CD4-positive, alpha-beta memory T cell (primary cell): ENCODE data around the gene S100A13. TPM values are rescaled to one million over a fixed set of nuclear protein-coding genes. Genes with fewer than 3 reads are reported as not detected.
A peak's percentile ranks its signal among the peaks of the same experiment; 100 is the strongest.

ENCODE experiments used
- CTCF ChIA-PET: fragments of 350-600 bp; sonication (Branson Sonifier 250); formaldehyde crosslinking; loops from one replicate; lab custom pipeline; 2021; ENCODE audit warnings: inconsistent platforms; ENCODE audit not compliant: partially characterized antibody; lab: Charles Lee
- POLR2A ChIA-PET: fragments of 350-600 bp; sonication (Branson Sonifier 250); formaldehyde crosslinking; loops from one replicate; lab custom pipeline; 2021; ENCODE audit not compliant: partially characterized antibody; lab: Charles Lee
- DNase-seq, 5 donors: peaks; one replicate each; pipeline versions ENCODE4 v3.0.0 to v3.0.0-alpha.2; 2020 to 2022; ENCODE audit warnings: mixed read lengths in 1 of 5
- H3K27ac ChIP-seq: one replicate; pipeline ENCODE4 v1.7.0; 2013; ENCODE audit warnings: low read depth, low read length
- H3K27me3 ChIP-seq: 2 replicates; pipeline ENCODE4 v1.7.0; 2013; ENCODE audit warnings: mild to moderate bottlenecking, low read length, moderate library complexity; ENCODE audit not compliant: insufficient read depth
- H3K36me3 ChIP-seq: 2 replicates; pipeline ENCODE4 v1.7.0; 2013; ENCODE audit warnings: mild to moderate bottlenecking, low read length, moderate library complexity; ENCODE audit not compliant: insufficient read depth
- H3K4me1 ChIP-seq: 2 replicates; pipeline ENCODE4 v1.7.0; 2013; ENCODE audit warnings: mild to moderate bottlenecking, low read length, moderate library complexity; ENCODE audit not compliant: insufficient read depth
- H3K4me3 ChIP-seq, 2 donors: one replicate each; pipeline ENCODE4 v1.7.0; 2013; ENCODE audit warnings: low read length in 2 of 2, mild to moderate bottlenecking in 1 of 2
- H3K9me3 ChIP-seq, 2 donors: one replicate each; pipeline ENCODE4 v1.7.0; 2013; ENCODE audit warnings: low read length in 2 of 2, control low read depth in 1 of 2; ENCODE audit not compliant: control insufficient read depth in 1 of 2
- H3K27ac Mint-ChIP-seq, 7 donors: one replicate each; pipeline ENCODE4 v1.8.0; 2020 to 2021; ENCODE audit warnings: mixed read lengths in 7 of 7, mild to moderate bottlenecking in 6 of 7, inconsistent platforms in 3 of 7, moderate library complexity in 3 of 7
- H3K27me3 Mint-ChIP-seq, 2 donors: one replicate each; pipeline ENCODE4 v1.8.0; 2020 to 2021; ENCODE audit warnings: mixed read lengths in 2 of 2
- H3K36me3 Mint-ChIP-seq, 2 donors: one replicate each; pipeline ENCODE4 v1.8.0; 2020 to 2021; ENCODE audit warnings: mixed read lengths in 2 of 2, inconsistent platforms in 1 of 2, mild to moderate bottlenecking in 1 of 2
- H3K4me1 Mint-ChIP-seq, 4 donors: one replicate each; pipeline ENCODE4 v1.8.0; 2020 to 2021; ENCODE audit warnings: mixed read lengths in 4 of 4, mild to moderate bottlenecking in 1 of 4
- H3K4me3 Mint-ChIP-seq, 8 donors: one replicate each; pipeline ENCODE4 v1.8.0; 2020 to 2021; ENCODE audit warnings: mixed read lengths in 8 of 8, mild to moderate bottlenecking in 7 of 8, moderate library complexity in 6 of 8, inconsistent platforms in 3 of 8
- H3K9me3 Mint-ChIP-seq, 8 donors: one replicate each; pipeline ENCODE4 v1.8.0; 2020 to 2021; ENCODE audit warnings: mixed read lengths in 8 of 8, mild to moderate bottlenecking in 5 of 8, inconsistent platforms in 3 of 8, moderate library complexity in 1 of 8
- intact Hi-C: fragments of 100-400 bp; cut with micrococcal nuclease; formaldehyde crosslinking; loops from one replicate; pipeline ENCODE4 v1.15.1; 2023
- polyA plus RNA-seq, 2 donors: library from polyadenylated mRNA; unstranded; fragments of 300-500 nt; fragmentation: Illumina TruSeq; gene quantifications; one replicate each; pipeline ENCODE4 v1.2.3, GENCODE V29; 2021
- total RNA-seq, 2 experiments: library from RNA; stranded (reverse); gene quantifications; one replicate each; pipeline ENCODE4 v1.2.3, GENCODE V29; 2021

Gene S100A13
- total and polyA plus RNA-seq, 4 experiments from 2014 or later: 0.56 to 5.2 (median 4.3) TPM; not detected in 1

GRCh38 chr1:153614906-153615305, 12.4 kb downstream of the S100A13 start:
- no peak overlapping the region for H3K27ac ChIP-seq
- H3K36me3 Mint-ChIP-seq: no peaks in the 10 kb centered on the region
- H3K36me3 ChIP-seq: no peaks in the 10 kb centered on the region
- H3K4me1 ChIP-seq: no peaks in the 10 kb centered on the region
- peaks cover 0 to 1% of the 10 kb centered on the region in 2 donors for H3K27me3 Mint-ChIP-seq
- peaks cover 0 to 3% (median 0%) of the 10 kb centered on the region in 8 donors for H3K9me3 Mint-ChIP-seq
- H3K4me3 Mint-ChIP-seq: no peak overlapping the region
- no peak overlapping the region for H3K4me3 ChIP-seq
- ChIA-PET POLR2A (interaction anchor here (1.5 to 1.7 kb wide), 2 partner anchors 69 to 82 kb away, joined by 4 to 7 read pairs; partner anchors contain the start of gene S100A4), CTCF (interaction anchor here (0.8 to 7.7 kb wide), 3 partner anchors 44 to 121 kb away, joined by 3 to 142 read pairs (median 7); no protein-coding TSS in a partner anchor)
- no peaks in the 10 kb centered on the region for H3K9me3 ChIP-seq
- DNase-seq: no peak
- intact Hi-C loops: loop anchor here (5.0 kb wide), 1 partner anchor 48 kb away; the partner anchor contains the start of gene S100A2
- H3K27ac Mint-ChIP-seq: no peak overlapping the region
- no peaks in the 10 kb centered on the region for H3K27me3 ChIP-seq
- H3K4me1 Mint-ChIP-seq: peaks cover 0 to 5% (median under 1%) of the 10 kb centered on the region in 4 donors

GRCh38 chr1:153614189-153614900, 13.0 kb downstream of the S100A13 start:
- Mint-ChIP-seq H3K27ac (peak overlapping the region in 1 of 7 donors; percentile 5), H3K4me1 (peaks cover 0 to 5% (median under 1%) of the 10 kb centered on the region in 4 donors), H3K27me3 (peaks cover 0 to 1% of the 10 kb centered on the region in 2 donors), H3K36me3 (no peaks in the 10 kb centered on the region), H3K4me3 (no peak overlapping the region), H3K9me3 (peaks cover 0 to 3% (median 0%) of the 10 kb centered on the region in 8 donors)
- Histone ChIP-seq H3K4me1 (no peaks in the 10 kb centered on the region), H3K4me3 (no peak overlapping the region), H3K9me3 (no peaks in the 10 kb centered on the region), H3K36me3 (no peaks in the 10 kb centered on the region), H3K27me3 (no peaks in the 10 kb centered on the region), H3K27ac (no peak overlapping the region)
- POLR2A ChIA-PET: interaction anchor here (1.7 kb wide), 1 partner anchor 69 kb away, joined by 7 read pairs; the partner anchor contains the start of gene S100A4
- DNase-seq: no peak
- CTCF ChIA-PET: interaction anchor here (0.8 to 7.7 kb wide), 4 partner anchors 43 to 120 kb away, joined by 3 to 142 read pairs (median 5); no protein-coding TSS in a partner anchor
- intact Hi-C loops: no loop called here

- H3K9me3 Mint-ChIP-seq: peaks cover 0 to 3% (median 0%) of the 10 kb centered on the region in 8 donors
- H3K27ac Mint-ChIP-seq: no peak overlapping the region
- no peaks in the 10 kb centered on the region for H3K36me3 Mint-ChIP-seq
- ChIA-PET CTCF (interaction anchor here (1.1 to 7.7 kb wide), 4 partner anchors 99 to 118 kb away, joined by 3 to 142 read pairs (median 4); no protein-coding TSS in a partner anchor), POLR2A (no interaction called here)
- Histone ChIP-seq H3K27ac (no peak overlapping the region), H3K27me3 (no peaks in the 10 kb centered on the region), H3K4me1 (no peaks in the 10 kb centered on the region), H3K9me3 (no peaks in the 10 kb centered on the region), H3K4me3 (no peak overlapping the region), H3K36me3 (no peaks in the 10 kb centered on the region)
- no peak overlapping the region for H3K4me3 Mint-ChIP-seq
- intact Hi-C loops: no loop called here
- peaks cover 0 to 5% (median under 1%) of the 10 kb centered on the region in 4 donors for H3K4me1 Mint-ChIP-seq
- DNase-seq: no peak
- H3K27me3 Mint-ChIP-seq: peaks cover 0 to 1% of the 10 kb centered on the region in 2 donors
Observed at GRCh38 chr1:153613406-153613805, 13.9 kb downstream of the S100A13 start.

DNA sequence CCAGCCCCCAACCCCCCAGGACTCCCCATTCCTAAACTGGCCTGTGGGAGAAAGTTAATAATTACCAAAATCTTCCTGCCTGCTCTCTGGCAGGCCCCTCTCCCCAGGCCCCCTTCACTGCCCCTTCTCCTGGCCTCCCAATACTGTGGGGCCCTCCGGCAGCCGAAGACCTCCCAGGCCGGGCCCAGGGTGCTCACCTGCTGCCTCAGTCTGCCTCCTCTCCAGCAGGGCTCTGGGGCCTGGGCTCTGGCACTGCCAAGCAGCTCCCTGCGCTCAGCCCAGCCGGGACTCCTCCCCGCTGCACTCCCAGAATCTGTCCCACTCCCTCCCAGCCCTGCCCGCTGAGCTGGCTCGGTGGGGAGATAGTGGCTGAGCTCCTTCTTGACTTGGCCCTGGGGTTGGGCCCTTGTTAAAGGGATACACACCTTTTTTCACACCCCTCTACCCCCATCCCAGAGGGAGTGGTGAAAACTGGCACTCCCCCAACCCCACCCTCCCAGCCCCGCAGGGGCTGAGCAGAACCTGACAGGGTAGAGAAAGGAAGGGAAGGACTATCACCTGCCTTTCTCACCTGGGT, 14.5 kb downstream of the S100A13 start, which contains the start of gene S100A16:
Gene S100A16, minus strand, starts transcription at position 383 of the 577 bp plus-strand sequence. CDS start 4,986 bp downstream, outside the sequence.
- Mint-ChIP-seq H3K36me3 (no peaks in the 10 kb centered on the region), H3K27ac (no peak within 1 kb of the TSS), H3K9me3 (peaks cover 0 to 1% (median 0%) of the 10 kb centered on the region in 8 donors), H3K4me1 (peaks cover 0 to 3% (median under 1%) of the 10 kb centered on the region in 4 donors), H3K27me3 (peaks cover 0 to 1% of the 10 kb centered on the region in 2 donors), H3K4me3 (no peak within 1 kb of the TSS)
- no peak for DNase-seq
- ChIA-PET CTCF (interaction anchor here (1.2 to 1.9 kb wide), 2 partner anchors 102 to 118 kb away, joined by 4 to 5 read pairs; no protein-coding TSS in a partner anchor), POLR2A (no interaction called here)
- Histone ChIP-seq H3K36me3 (no peaks in the 10 kb centered on the region), H3K4me1 (no peaks in the 10 kb centered on the region), H3K4me3 (no peak within 1 kb of the TSS), H3K27ac (no peak within 1 kb of the TSS), H3K27me3 (no peaks in the 10 kb centered on the region), H3K9me3 (no peaks in the 10 kb centered on the region)
- intact Hi-C loops: no loop called here

DNA sequence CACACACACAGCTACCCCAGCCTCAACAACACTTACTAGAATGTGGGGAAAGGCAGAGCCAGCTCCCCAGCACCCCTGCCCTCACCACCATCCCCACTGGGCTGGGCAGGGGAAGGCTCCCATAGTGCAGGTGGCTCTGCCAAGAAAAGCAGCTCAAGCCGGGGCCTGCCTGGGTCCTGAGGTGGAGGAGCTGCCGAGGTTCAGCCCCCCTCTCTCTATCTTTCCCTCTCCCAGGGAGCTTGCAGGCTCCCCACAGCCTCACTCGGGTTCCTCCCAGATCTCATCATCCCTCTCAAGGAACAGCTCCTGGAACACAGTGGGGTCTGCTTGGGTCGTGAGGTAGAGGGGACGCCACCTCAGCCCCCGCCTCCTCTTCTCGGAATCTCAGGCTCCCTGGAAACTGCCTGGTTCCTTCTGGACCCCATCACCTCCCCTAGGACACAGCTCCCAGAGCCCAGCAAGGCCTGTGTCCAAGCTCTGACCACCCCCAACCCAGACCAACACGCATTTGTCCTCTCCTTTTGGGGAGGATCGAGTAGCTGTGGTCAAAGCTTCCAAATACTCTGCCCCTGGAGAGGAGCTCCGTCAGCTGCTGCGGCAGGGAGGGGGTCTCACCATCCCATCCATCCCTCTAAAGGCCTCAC, 15.1 kb downstream of the S100A13 start:
- CTCF ChIA-PET: interaction anchor here (1.2 to 1.9 kb wide), 2 partner anchors 101 to 117 kb away, joined by 4 to 5 read pairs; no protein-coding TSS in a partner anchor
- intact Hi-C loops: no loop called here
- Mint-ChIP-seq H3K27me3 (peaks cover 0 to 1% of the 10 kb centered on the region in 2 donors), H3K36me3 (no peaks in the 10 kb centered on the region), H3K9me3 (peaks cover 0 to 1% (median 0%) of the 10 kb centered on the region in 8 donors), H3K4me3 (no peak overlapping the region), H3K4me1 (peaks cover 0 to 1% (median 0%) of the 10 kb centered on the region in 4 donors), H3K27ac (no peak overlapping the region)
- DNase-seq: no peak
- Histone ChIP-seq H3K36me3 (no peaks in the 10 kb centered on the region), H3K27me3 (no peaks in the 10 kb centered on the region), H3K4me1 (no peaks in the 10 kb centered on the region), H3K9me3 (no peaks in the 10 kb centered on the region), H3K27ac (no peak overlapping the region), H3K4me3 (no peak overlapping the region)
- POLR2A ChIA-PET: no interaction called here

GRCh38 chr1:153611356-153611755, 15.9 kb downstream of the S100A13 start:
- no peaks in the 10 kb centered on the region for H3K36me3 Mint-ChIP-seq
- intact Hi-C loops: no loop called here
- ChIA-PET POLR2A (no interaction called here), CTCF (interaction anchor here (1.9 kb wide), 1 partner anchor 116 kb away, joined by 5 read pairs; no protein-coding TSS in a partner anchor)
- H3K9me3 ChIP-seq: no peaks in the 10 kb centered on the region
- no peak for DNase-seq
- H3K27me3 Mint-ChIP-seq: peaks cover 0 to 1% of the 10 kb centered on the region in 2 donors
- H3K4me1 ChIP-seq: no peaks in the 10 kb centered on the region
- H3K4me3 ChIP-seq: no peak overlapping the region
- H3K9me3 Mint-ChIP-seq: peaks cover 0 to 1% (median 0%) of the 10 kb centered on the region in 8 donors
- H3K27ac Mint-ChIP-seq: peak overlapping the region in 1 of 7 donors; percentile 57
- H3K4me1 Mint-ChIP-seq: peaks cover 0 to 1% (median 0%) of the 10 kb centered on the region in 4 donors
- H3K4me3 Mint-ChIP-seq: no peak overlapping the region
- no peak overlapping the region for H3K27ac ChIP-seq
- no peaks in the 10 kb centered on the region for H3K27me3 ChIP-seq
- H3K36me3 ChIP-seq: no peaks in the 10 kb centered on the region
